GM12891 (cell line): ENCODE results near the gene GLP2R.

Source experiments
- POLR2A ChIP-seq: IDR thresholded peaks from 2 replicates; pipeline ENCODE4 v1.6.1; 2011; ENCODE audit warnings: low read depth, low read length, control low read depth
- TAF1 ChIP-seq: IDR thresholded peaks from 2 replicates; pipeline ENCODE4 v1.6.1; 2011; ENCODE audit warnings: low read depth, low read length, control low read depth

GRCh38 chr17:9820448-9820847 lies 5.3 kb upstream of the GLP2R start:
- TF ChIP-seq TAF1 (no peak), POLR2A (no peak)
